Thyroid gland (tissue), 4 donors: ENCODE data around the gene LMNB1.
A peak's percentile ranks its signal among the peaks of the same experiment; 100 is the strongest.

Source experiments
- CTCF ChIP-seq, 6 experiments: fragments of 200-600 bp in 3 of 6; fragments of 450-650 bp in 3 of 6; sonication (generic) in 3 of 6; IDR thresholded peaks; one replicate each; pipeline ENCODE4 v1.5.1; 2016 to 2019; ENCODE audit warnings: antibody characterized with exemption in 6 of 6, mild to moderate bottlenecking in 2 of 6, inconsistent platforms in 1 of 6, moderate library complexity in 1 of 6
- POLR2A ChIP-seq, 2 donors: fragments of 450-650 bp; IDR thresholded peaks; one replicate each; pipeline ENCODE4 v1.6.1; 2017; ENCODE audit warnings: antibody characterized with exemption in 2 of 2, mild to moderate bottlenecking in 2 of 2, moderate library complexity in 1 of 2

- TF ChIP-seq CTCF (IDR thresholded peaks at IDR 0.05) (peak in 3 of 6 experiments; percentile 12 to 27 (median 22)), POLR2A (IDR thresholded peaks at IDR 0.05) (no peak)
Measured at GRCh38 chr5:126837906-126838539, 61.1 kb downstream of the LMNB1 start.
